Measurements from ENCODE around the gene ADGRL2. TPM values are rescaled to one million over a fixed set of nuclear protein-coding genes. Genes with fewer than 3 reads are reported as not detected.

Gene ADGRL2
- total RNA-seq, 1 experiment from 2014 or later: 0.20 TPM

DNA sequence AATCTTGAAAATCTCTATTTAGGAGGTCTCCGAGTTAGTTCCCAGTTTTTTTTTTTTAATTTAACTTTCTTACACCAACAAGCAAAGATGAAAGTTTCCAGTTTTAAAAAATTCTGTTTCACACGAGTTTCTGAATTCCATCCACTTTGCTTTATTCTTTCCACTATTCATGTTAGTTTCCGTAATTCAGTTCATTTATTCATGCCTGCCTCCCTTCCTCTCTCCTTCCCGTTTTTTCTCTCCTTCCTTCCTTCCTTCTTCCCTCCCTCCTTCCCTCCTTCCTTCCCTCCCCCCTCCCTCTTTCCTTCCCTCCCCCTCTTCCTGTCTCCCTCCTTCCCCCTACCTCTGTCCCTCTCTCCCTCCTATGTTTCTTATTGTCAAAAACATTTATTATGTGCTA is 22.3 kb downstream of the ADGRL2 start (continued):
- TF ChIP-seq REST (IDR thresholded peaks at IDR 0.05; ENCODE audit: low read depth) (no peak), TCF7L2 (IDR thresholded peaks at IDR 0.05; ENCODE audit: borderline replicate concordance, extremely low read depth, insufficient read depth, insufficient read length) (no peak)

DNA sequence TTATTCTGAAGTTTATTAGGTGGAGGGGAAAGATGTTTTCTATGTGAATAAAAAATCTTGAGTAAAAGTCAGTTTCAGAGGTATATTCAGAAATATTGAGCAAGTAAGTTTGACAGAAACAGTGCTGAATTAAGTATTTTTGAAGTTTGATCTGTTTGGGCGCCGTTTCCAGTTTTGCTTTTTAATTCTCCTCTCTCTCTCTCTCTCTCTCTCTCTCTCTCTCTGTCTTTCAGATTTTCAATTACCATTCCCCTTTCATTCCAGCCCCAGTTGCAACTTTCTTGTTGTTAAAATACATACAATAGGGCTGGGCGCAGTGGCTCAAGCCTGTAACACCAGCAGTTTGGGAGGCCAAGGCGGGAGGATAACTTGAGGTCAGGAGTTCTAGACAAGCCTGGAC is 24.0 kb downstream of the ADGRL2 start:
- Histone ChIP-seq H3K4me2 (ENCODE audit: low read length) (no peak overlapping the region), H3K27ac (ENCODE audit: low read depth, low read length) (no peak overlapping the region), H3K36me3 (ENCODE audit: control insufficient read depth in 1 of 2, insufficient read depth in 2 of 2, low read length in 2 of 2) (no peaks in the 10 kb centered on the region), H3K9me2 (ENCODE audit: insufficient read depth) (no peaks in the 10 kb centered on the region), H3K79me2 (ENCODE audit: insufficient read depth, low read length) (no peaks in the 10 kb centered on the region), H4K20me1 (ENCODE audit: insufficient read depth) (no peaks in the 10 kb centered on the region), H3K9me3 (ENCODE audit: control insufficient read depth in 1 of 2, insufficient read depth in 1 of 2, low read depth in 1 of 2, low read length in 2 of 2) (no peaks in the 10 kb centered on the region), H3K4me3 (replicated peaks in 1 of 2; ENCODE audit: low read depth in 1 of 2, low read length in 2 of 2) (no peak overlapping the region), H3K4me1 (ENCODE audit: control insufficient read depth in 1 of 2, insufficient read depth in 2 of 2, low read length in 2 of 2) (no peaks in the 10 kb centered on the region), H3K9ac (ENCODE audit: low read length) (no peak overlapping the region), H3K27me3 (ENCODE audit: insufficient read depth, low read length) (no peaks in the 10 kb centered on the region), H2AFZ (ENCODE audit: low read depth, low read length, poor library complexity, severe bottlenecking) (no peak overlapping the region)
- no peak for DNase-seq (ENCODE audit: low read depth, low spot score)
- intact Hi-C loops (cut with micrococcal nuclease): no loop called here
- POLR2A ChIA-PET: no interaction called here
- ATAC-seq: no peak
- CTCF ChIA-PET: no interaction called here
- BruUV-seq (replicated peaks): no TSS peak
- RAD21 ChIA-PET (ENCODE audit: low non-redundant PET in 1 of 2, low total read pairs in 2 of 2, uncharacterized antibody in 2 of 2, unreplicated experiment in 2 of 2): no interaction called here
- no peak for TF ChIP-seq EGR1 (IDR thresholded peaks at IDR 0.05; ENCODE audit: low read depth)
- no peak for TF ChIP-seq SIN3A (IDR thresholded peaks at IDR 0.05; ENCODE audit: low read depth)
- TF ChIP-seq YY1 (IDR thresholded peaks at IDR 0.05; ENCODE audit: extremely low read depth, insufficient replicate concordance, low read depth, low read length): no peak
- TF ChIP-seq, protein P1, sequence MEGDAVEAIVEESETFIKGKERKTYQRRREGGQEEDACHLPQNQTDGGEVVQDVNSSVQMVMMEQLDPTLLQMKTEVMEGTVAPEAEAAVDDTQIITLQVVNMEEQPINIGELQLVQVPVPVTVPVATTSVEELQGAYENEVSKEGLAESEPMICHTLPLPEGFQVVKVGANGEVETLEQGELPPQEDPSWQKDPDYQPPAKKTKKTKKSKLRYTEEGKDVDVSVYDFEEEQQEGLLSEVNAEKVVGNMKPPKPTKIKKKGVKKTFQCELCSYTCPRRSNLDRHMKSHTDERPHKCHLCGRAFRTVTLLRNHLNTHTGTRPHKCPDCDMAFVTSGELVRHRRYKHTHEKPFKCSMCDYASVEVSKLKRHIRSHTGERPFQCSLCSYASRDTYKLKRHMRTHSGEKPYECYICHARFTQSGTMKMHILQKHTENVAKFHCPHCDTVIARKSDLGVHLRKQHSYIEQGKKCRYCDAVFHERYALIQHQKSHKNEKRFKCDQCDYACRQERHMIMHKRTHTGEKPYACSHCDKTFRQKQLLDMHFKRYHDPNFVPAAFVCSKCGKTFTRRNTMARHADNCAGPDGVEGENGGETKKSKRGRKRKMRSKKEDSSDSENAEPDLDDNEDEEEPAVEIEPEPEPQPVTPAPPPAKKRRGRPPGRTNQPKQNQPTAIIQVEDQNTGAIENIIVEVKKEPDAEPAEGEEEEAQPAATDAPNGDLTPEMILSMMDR (IDR thresholded peaks at IDR 0.05 in 2 of 3, conservative IDR thresholded peaks at IDR 0.05 in 1 of 3; ENCODE audit: borderline replicate concordance in 1 of 3, insufficient read depth in 1 of 3, low read depth in 2 of 3, low read length in 2 of 3): no peak
- no peak for TF ChIP-seq EZH2 (IDR thresholded peaks at IDR 0.05)
- no peak for TF ChIP-seq JUND (IDR thresholded peaks at IDR 0.05)
- TF ChIP-seq SRF (IDR thresholded peaks at IDR 0.05; ENCODE audit: low read depth): no peak
- TF ChIP-seq CBX3 (IDR thresholded peaks at IDR 0.05; ENCODE audit: low read depth): no peak
- TF ChIP-seq POLR2AphosphoS5 (IDR thresholded peaks at IDR 0.05; ENCODE audit: low read depth, low read length): no peak
- no peak for TF ChIP-seq RAD21 (IDR thresholded peaks at IDR 0.05; ENCODE audit: low read depth)
- TF ChIP-seq SP1 (IDR thresholded peaks at IDR 0.05; ENCODE audit: low read depth): no peak
- TF ChIP-seq EZH2phosphoT487 (IDR thresholded peaks at IDR 0.05; ENCODE audit: borderline replicate concordance): no peak
- no peak for TF ChIP-seq FOSL1 (IDR thresholded peaks at IDR 0.05; ENCODE audit: low read depth)
- TF ChIP-seq ELF1 (IDR thresholded peaks at IDR 0.05; ENCODE audit: borderline replicate concordance, low read depth): no peak
- TF ChIP-seq REST (IDR thresholded peaks at IDR 0.05; ENCODE audit: low read depth): no peak
- no peak for TF ChIP-seq ZFX (IDR thresholded peaks at IDR 0.05)
- TF ChIP-seq POLR2A (IDR thresholded peaks at IDR 0.05; ENCODE audit: borderline replicate concordance, extremely low read depth, insufficient read depth, insufficient read length): no peak
